ENCODE results near the gene ADCK2.
"Not testable (repeated sequence)": the region's sequence is repeated elsewhere in the genome, so short reads cannot be mapped to it uniquely, and the experiment has no call there.

The ADCK2 gene

DNA sequence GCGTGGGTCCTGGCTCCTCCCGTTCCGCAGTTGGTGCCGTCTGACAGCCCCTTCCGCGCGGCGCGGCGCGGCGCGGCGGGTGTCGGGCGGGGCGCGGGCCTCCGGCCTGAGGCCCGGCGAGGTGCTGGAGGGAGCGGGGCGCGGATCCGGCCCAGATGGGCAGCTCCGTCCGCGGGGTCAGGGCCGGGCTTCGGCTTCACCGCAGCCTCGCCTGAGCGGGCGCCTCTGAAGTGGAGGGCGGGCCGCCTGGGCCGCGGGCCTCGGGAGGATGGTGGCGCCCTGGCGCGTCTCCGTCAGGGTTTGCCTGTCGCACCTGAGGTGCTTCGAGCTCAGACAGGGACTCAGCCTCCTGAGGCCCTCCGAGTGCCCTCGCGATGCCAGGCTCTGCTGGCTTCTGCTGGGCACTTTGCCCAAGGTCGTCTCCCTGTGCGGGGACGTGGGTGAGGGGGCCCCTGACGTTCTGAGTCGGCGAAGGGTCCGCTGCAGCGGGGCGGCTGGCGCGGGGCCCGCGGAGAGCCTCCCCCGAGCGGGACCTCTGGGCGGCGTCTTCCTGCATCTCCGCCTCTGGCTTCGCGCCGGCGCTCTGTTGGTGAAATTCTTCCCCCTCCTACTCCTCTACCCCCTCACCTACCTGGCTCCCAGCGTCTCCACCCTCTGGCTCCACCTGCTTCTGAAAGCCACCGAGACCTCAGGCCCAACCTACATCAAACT is 473 bp downstream of the ADCK2 start:
- peak in 2 of 3 experiments; percentile 19 to 51 for DNase-seq (ENCODE audit: low read depth in 2 of 3, low spot score in 2 of 3)

DNA sequence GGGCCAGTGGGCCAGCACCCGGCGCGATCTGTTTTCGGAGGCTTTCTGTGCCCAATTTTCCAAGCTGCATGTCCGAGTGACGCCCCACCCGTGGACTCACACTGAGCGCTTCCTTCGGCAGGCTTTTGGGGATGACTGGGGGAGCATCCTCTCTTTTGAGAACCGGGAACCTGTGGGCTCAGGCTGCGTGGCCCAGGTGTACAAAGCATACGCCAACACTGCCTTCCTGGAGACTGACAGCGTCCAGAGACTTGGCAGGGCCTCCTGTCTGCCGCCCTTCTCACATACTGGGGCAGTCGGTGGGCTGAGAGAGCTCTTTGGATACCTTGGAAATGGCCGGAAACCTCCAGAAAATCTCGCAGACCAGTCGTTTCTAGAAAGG is 1.0 kb downstream of the ADCK2 start:
- no peak for DNase-seq (ENCODE audit: low read depth in 2 of 3, low spot score in 2 of 3)

DNA sequence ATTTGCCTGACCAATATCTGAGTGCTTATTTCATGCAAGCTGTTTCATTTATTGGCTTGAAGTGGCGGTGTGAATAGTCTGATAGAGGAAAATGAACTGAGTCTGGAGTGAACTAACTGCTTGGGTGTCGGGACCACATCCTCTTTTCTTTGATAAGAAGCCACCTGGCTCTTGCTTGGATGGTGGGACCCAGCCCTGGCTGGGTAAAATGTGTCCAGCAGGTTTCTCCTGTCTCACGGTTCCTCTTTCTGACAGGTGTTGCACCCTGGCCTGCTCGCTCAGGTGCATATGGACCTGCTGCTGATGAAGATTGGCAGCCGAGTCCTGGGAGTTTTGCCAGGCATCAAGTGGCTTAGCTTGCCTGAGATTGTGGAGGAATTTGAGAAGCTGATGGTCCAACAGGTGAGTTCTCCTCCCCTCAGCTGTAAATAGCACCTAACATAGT is 1.6 kb downstream of the ADCK2 start:
- DNase-seq (ENCODE audit: low read depth in 2 of 3, low spot score in 2 of 3): no peak

DNA sequence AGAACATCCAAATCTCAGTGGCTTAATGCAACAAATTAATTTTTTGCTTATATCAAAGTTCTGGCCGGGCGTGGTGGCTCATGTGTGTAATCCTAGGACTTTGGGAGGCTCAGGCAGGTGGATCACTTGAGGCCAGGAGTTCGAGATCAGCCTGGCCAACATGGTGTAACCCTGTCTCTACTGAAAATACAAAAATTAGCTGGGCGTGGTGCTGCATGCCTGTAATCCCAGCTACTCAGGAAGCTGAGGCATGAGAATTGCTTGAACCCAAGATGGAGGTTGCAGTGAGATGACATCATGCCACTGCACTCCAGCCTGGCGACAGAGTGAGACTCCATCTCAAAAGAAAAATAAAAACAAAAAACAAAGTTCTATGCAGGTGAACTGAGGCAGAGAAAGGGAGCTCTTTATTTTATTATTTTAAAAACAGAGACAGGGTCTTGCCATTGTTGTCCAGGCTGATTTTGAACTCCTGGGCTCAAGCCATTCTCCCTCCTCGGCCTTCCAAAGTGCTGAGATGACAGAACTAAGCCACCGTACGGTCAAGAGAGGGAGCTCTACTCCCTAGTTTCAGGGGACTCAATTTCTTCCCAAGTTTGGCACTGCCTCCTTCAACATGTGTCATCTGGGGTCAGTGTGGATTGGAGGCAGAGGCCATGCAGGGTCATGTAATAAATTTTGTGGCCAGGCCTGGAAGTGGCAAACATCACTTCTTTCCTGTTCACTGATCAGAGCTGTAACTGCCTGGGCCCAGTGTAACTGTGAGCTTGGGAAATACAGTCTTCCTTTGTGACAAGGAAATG is 2.4 kb downstream of the ADCK2 start:
- DNase-seq (ENCODE audit: low read depth in 2 of 3, low spot score in 2 of 3): no peak

DNA sequence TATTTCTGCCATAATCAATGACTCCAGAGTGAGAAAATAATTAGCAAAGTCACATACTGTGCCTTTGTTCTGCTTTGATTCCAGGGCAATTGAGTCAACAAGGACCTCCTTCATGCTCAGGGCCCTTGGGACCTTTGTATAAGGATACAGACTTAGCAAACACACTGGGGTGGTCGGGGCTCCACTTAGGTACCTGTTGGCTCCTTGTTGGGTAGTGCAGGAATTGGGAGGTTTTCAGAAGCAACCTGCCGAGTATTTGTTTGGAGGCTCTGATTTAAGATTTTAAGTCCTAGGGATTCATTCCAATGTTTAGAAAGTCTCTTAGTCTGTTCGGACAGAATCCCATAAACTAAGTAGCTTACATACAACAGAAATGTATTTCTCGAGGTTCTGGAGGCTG is 3.0 kb downstream of the ADCK2 start:
- DNase-seq (ENCODE audit: low read depth in 2 of 3, low spot score in 2 of 3): no peak

DNA sequence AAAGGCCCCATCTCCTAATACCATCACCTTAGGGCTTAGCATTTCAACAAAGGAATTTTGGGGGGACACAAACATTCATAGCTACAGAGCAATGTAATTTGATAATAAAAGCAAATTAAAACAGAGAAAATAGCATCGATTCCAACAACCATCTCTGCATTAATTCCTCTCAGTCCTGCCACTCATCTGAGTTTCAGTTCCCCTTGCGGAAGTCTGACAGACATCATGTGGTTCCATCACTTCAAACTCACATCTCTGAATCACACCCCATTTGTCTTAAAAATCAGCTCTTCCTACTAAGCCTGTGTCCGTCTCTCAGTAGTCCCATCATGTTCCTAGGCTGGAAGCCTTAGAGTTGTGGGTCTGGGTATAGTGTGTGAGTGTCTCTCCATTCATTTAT is 3.6 kb downstream of the ADCK2 start:
- DNase-seq (ENCODE audit: low read depth in 2 of 3, low spot score in 2 of 3): no peak

DNA sequence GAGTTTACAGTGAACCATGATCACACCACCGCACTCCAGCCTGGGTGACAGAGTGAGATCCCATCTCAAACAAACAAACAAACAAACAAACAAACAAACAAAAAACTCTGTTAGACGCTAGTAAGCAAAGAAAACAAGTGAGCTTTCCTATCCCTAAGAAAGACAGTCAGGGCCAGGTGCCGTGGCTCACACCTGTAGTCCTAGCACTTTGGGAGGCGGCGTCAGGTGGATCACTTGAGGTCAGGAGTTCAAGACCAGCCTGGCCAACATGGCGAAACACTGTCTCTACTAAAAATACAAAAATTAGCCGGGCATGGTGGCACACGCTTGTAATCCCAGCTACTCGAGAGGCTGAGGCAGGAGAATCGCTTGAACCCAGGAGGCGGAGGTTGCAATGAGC is 4.2 kb downstream of the ADCK2 start:
- DNase-seq (ENCODE audit: low read depth in 2 of 3, low spot score in 2 of 3): not testable (repeated sequence)

DNA sequence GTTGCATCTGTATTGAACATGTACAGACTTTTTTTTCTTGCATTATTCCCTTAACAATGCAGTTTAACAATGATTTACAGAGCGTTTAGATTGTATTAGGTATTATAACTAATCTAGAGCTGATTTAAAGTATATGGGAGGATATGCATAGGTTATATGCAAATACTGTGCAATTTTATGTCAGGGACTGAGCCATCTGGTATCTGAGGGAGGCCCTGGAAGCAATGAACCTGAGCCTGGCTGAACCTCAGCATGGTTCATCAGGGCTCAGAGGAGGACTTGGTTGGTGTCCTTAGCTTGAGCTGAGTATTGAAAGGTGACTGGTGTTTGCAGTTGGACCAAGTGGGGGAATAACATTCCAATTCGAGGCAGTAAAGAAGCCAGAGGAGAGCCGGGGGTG is 4.8 kb downstream of the ADCK2 start:
- no peak for DNase-seq (ENCODE audit: low read depth in 2 of 3, low spot score in 2 of 3)

DNA sequence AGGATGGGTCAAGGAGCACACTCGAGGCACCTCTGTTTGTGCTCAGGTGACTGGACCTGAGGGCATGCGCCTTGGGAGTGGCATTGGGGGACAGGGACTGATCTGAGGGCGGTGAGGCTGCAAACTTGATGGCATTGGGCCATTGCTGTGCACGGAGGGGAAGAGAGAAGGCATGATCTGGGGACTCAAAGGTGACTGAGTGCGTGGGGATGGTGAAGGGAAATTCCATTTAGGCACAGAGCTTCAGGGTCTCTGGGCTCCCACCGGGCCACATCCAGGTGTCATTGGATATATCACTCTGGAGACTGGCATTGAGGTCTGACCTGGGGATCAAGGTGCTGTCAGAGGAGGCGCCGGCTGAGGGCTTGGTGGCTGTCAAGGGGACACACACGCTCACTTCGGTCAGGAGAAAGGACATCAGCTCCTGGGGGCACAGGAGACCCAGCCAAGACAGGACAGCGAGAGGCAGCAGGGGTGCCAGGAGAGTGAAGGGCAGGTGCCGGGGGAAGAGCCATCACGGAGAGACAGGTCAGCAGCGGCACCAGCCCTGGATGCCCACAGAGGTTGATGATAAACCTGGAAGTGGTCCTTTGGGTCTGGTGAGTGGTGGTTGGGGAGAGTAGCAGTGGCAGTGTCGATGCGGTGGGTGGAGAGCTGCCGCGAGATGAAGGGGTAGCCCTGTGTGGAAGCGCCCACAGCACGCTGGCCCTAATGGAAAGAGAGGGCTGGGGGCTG is 5.5 kb downstream of the ADCK2 start:
- DNase-seq (ENCODE audit: low read depth in 2 of 3, low spot score in 2 of 3): no peak

DNA sequence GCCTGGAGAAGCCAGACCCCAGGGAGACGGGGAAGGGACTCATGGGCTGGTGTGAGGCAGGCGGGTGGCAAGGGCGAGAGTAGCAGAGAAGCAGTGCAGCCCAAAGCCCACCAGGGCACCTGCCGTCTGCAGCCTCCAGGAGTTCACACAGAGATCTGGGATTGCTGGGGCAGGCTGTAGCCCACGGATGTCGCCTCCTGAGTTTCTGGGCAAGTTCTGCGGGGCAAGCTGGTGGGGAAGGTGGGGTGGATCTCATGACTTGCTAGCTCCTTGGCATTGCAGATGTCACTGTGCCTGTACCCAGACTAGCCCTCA is 6.0 kb downstream of the ADCK2 start:
- no peak for DNase-seq (ENCODE audit: low read depth in 2 of 3, low spot score in 2 of 3)

DNA sequence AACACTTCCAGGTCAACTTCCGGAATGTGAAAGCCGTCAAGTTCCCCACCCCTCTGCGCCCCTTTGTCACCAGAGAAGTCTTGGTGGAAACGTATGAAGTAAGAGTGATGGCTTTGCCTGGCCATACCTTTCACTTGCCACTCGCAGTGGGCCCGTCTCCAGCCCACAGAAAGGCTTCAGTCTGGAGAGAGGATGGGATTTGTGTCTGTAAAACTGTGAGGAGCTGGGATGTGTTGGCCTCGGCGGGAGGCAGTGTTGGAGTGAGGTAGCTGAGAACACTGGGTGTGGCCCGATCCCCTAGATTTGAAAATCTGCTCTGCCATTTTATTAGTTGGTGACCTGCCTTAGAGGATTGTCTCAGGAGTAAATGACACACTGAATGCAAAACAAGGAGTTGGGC is 6.4 kb downstream of the ADCK2 start:
- DNase-seq (ENCODE audit: low read depth in 2 of 3, low spot score in 2 of 3): no peak

DNA sequence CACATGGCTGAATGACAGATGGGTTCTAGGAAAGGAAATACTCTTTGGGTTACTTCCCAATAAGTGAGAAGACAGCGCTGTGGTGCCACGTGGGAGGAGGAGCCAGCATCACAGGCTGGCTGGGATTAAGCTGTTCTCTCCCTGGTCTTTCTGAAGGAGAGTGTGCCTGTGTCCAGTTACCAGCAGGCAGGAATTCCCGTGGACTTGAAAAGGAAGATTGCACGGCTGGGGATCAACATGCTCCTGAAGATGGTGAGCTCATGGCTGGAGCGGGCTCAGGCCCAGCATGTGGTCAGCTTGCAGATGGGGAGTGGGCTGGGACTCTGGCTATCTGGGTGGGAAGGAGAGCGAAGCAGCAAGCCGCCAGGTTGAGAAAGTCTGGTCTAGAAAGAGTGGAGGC is 8.1 kb downstream of the ADCK2 start:
- DNase-seq (ENCODE audit: low read depth in 2 of 3, low spot score in 2 of 3): no peak

DNA sequence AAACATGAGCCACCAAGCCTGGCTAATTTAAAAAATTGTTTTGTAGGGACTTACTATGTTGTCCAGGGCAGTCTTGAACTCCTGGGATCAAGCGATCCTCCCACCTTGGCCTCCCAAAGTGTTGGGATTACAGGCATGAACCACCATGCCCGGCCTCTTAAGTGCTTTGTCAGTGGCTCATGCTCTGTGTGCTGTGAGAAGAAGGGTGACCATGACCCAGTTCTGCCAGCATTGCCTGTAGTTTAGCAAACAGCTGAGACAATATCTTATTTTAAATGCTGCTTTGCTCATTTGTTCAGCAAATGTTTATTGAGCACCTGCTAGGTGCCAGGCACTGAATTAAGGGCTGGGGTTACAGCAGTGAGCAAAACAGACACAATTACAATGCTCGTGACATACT is 9.0 kb downstream of the ADCK2 start:
- DNase-seq (ENCODE audit: low read depth in 2 of 3, low spot score in 2 of 3): no peak

DNA sequence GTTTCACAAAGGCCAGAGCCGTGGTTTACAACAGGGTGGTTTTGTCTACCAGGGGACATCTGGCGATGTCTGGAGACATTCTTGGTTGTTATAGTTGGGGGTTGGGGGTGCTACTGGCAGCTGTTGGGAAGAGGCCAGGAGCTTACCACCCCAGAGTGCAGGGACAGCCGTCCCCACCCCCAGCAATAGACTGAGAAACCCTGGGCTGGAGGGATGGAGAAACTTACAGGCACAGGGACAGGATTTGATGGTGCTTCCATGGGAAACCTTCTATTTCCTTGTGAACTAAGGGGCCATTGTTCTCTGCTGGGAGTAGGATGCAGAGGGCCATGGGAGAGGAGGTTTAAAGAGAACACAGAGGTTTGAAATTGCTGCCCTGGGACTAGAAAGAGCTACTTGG is 10.9 kb downstream of the ADCK2 start:
- DNase-seq (ENCODE audit: low read depth in 2 of 3, low spot score in 2 of 3): no peak

DNA sequence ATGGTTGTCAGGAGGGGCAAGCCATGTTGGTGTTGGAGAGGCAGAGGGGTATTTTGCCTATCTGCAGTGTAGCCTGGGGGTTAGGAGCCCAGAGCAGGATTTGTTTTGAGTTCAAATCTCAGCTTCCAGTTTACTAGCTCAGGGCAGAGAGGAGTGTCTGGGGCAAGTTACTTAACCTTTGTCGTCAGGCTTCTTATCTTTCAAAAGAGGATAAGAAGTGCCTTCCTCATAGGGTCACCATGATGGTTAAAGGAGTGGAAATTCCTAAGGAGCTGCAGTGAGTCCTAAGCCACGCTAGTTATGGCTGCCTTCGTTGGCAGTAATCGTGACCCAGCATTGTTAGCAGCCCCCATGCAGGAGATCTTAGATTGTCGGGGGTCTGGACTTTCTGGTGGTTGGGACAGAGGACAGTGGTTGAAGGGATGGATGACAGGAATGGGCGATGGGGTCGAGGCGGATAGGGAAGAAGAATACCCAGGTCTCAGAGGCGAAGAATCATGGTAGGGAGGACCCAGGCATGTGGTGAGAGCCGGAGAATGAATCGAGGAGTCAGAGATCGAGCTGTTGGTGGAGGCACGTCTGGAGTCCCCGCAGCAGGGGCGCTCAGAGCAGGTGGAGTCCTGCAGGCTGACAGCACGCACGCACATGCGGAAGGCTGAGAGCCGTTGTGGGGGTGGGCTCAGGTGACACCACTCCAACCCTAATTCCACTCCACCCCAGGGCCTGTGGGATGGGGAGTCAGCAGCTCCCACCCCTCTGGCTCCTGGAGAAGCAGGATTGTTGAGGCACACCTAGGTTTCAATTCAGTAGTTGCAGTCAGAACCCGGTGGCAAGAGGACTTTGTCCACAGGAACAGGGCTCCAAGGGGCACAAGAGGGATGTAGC is 11.6 kb downstream of the ADCK2 start:
- no peak for DNase-seq (ENCODE audit: low read depth in 2 of 3, low spot score in 2 of 3)

DNA sequence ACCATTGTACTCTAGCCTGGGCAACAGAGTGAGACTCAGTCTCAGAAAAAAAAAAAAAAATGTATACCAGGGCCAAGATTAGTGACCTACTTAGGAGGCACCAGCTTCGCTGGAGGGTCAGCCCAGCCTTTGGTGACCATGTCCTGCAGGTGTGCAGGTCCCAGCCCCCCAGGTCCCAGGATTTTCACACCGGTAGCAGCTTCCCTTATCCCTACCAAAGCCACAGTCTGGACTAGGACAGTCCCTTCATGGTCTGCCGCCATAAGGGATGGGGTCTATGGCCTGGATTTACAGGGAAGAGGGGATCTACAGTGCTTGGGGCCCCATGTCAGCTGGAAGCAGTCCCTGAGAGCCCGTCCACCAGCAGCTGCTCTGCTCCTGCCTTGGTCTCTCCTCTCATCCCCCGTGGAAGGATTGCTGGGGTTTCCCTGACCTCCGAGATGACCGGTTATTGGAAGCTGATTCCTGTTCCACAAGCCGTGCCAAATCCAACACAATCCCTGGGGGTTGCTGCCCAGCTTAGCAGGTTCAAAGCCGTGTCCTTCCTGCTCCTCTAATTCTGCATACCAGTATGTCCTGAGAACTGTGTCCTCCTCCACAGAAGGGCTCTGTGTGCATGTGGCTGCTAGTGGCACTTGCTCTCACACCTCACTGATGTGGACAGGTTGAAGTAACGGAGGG is 12.8 kb downstream of the ADCK2 start:
- no peak for DNase-seq (ENCODE audit: low read depth in 2 of 3, low spot score in 2 of 3)

DNA sequence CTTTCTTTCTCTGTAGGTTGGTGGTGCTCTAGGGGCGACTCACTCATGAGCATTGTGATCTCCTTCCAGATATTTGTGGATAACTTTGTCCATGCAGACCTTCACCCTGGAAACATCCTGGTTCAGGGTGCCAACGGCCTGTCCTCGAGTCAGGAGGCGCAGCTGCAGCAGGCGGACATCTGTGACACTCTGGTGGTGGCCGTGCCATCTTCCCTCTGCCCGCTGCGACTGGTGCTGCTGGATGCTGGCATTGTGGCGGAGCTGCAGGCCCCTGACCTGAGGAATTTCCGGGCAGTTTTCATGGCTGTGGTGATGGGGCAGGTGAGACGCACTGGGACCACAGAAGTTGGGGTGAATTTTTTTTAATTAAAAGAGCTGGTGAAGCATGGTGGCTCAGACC is 14.2 kb downstream of the ADCK2 start:
- no peak for DNase-seq (ENCODE audit: low read depth in 2 of 3, low spot score in 2 of 3)

DNA sequence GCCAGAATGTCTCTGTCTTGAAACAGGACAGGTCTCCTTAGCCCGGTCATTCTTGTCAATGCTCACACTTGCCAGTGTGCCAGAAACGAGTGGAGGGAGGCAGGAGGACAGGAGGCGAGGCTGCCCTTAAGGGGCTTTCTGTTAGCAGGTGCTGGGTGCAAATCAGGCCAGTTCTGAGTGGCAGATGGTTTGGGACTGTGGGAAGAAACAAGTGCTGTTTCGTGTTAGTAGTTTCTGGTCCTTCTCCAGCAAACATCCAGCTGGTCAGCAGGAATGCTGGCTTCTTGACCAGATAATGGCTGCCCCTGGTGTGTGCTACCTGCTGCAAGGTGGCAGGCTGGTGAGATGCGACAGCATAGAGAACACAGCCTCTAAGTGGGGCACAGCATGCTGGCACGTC is 15.6 kb downstream of the ADCK2 start:
- DNase-seq (ENCODE audit: low read depth in 2 of 3, low spot score in 2 of 3): no peak

DNA sequence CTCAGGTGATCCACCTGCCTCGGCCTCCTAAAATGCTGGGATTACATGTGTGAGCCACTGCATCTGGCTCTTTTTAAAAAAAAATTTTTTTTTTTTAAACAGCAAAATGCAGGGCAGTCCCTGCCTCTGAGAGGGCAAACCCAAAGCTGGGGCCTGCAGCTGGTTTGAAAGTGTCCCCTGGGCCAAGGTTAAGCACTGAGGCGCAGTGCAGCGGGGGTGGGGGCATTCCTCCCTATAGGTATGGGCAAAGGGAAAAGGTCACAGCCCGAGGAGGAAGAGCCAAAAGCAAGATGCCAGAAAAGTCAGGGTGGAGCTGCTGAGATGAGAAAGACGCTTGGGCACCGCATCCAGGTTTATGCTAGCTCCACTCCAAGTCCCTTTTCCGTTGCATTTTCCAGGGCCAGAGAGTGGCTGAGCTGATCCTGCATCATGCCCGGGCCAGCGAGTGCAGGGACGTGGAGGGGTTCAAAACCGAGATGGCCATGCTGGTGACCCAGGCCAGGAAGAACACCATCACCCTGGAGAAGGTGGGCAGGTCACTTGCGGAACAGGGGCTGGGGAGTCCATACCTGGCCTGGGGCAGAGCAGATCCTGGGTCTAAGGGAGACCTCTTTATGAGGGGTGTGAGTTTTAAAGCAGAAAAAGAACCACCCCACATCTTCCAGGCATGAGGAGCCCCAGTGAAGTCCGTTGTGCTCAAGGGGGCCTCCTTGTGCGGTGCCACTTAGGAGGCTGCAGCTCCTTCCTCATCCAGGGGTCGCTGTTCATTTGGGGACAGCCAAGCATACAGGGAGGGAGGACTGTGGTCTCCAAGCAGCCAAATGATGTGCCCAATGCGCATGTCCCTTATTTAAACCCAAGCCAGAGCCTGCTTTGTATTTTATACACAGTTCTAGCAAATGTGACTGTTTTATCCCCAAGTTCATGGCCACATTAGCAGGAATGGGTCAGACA is 16.7 kb downstream of the ADCK2 start:
- no peak for DNase-seq (ENCODE audit: low read depth in 2 of 3, low spot score in 2 of 3)
